ENCODE measurements around the gene FREM1.

Gene FREM1

GRCh38 chr9:14687042-14687719 lies 223.0 kb downstream of the FREM1 start:
- DNase-seq, result no peak

GRCh38 chr9:14686168-14686567 lies 224.1 kb downstream of the FREM1 start:
- DNase-seq, result no peak

All from NCI-H82 (cell line).